Hematopoietic multipotent progenitor cell treated with erythropoietin and hydrocortisone succinate and interleukin-3 and kit ligand, for 8 days (in vitro differentiated cells): Measurements from ENCODE around the gene ENTREP1.
A peak's percentile ranks its signal among the peaks of the same experiment; 100 is the strongest.
"Not testable (repeated sequence)": the region's sequence is repeated elsewhere in the genome, so short reads cannot be mapped to it uniquely, and the experiment has no call there.

Experiments used
- DNase-seq: peaks from one replicate; pipeline ENCODE4 v3.0.0-alpha.2; 2015

ENTREP1 gene

DNA sequence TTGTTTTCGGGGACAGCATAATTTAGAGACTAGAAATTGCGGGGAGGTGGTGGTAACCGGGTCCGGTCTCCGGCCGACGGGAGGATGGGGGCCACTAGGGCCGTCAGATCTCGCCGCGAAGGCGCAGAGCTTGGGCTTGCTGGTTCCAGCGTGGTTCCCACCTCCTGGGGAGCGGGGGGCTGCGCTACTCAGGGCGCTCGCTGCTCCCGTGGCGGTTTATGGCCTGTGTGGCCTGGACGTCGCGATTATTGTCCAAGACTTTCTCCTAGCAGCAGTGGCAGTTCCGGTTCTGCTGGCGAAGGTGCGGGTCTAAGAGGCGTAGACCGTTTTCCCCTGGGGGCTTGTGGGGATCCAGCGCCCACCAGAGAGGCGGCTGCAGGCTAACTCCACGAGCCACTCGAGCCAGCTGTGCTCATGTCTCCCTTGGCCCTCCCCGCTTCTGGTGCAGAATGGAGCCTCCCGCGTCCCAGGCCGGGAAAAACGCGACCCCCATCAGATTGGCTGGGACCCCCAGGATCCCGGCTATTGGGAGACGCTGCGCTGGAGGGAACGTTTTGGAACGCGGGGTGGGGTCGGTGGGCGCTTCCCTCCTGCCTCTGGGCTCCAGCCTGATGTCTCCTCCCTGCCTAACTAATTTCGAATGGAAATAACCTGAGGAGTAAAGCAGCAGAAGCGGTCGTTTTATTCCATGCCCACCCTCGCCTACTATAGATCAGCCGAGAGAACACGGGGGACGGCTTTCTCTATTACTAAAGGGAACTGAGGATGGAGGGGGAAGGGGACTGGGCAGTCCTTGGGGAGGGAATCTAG lies 87.1 kb downstream of the ENTREP1 start:
- no peak for DNase-seq

GRCh38 chr9:69412741-69413150 lies 87.7 kb downstream of the ENTREP1 start:
- peak; percentile 17 for DNase-seq

- no peak for DNase-seq
Measured at GRCh38 chr9:69420611-69421270, 95.7 kb downstream of the ENTREP1 start.

GRCh38 chr9:69421908-69422801 lies 97.1 kb downstream of the ENTREP1 start:
- peak; percentile 71 for DNase-seq

- DNase-seq, result peak; percentile 78
Measured at GRCh38 chr9:69425136-69425801, 100.3 kb downstream of the ENTREP1 start.

- no peak for DNase-seq
Measured at GRCh38 chr9:69427286-69427685, 102.3 kb downstream of the ENTREP1 start.

- no peak for DNase-seq
Measured at GRCh38 chr9:69428017-69428785, 103.2 kb downstream of the ENTREP1 start.

- DNase-seq, result no peak
Measured at GRCh38 chr9:69429281-69429680, 104.3 kb downstream of the ENTREP1 start.

- no peak for DNase-seq
Measured at GRCh38 chr9:69430206-69430605, 105.2 kb downstream of the ENTREP1 start.

DNA sequence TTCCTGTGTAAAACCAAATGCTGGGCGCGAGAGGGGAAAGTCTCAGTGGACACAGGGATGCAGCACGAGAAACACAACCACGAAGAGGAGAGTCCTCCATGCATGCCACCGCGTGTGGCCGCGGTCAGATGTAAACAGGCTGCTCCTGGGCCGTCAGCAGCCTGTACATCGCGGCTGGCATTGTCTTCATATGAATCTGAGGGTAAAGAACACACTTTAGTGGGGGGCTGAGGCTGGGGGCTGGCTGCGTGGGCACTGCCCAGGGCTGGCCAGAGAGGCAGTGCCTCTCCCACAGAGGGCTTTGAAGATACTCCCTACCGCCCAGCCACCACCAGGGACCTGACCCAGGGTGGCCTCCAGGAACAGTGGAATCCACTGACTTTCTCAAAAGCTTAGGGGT lies 106.2 kb downstream of the ENTREP1 start:
- DNase-seq, result no peak

GRCh38 chr9:69431777-69432176 lies 106.8 kb downstream of the ENTREP1 start:
- no peak for DNase-seq

DNA sequence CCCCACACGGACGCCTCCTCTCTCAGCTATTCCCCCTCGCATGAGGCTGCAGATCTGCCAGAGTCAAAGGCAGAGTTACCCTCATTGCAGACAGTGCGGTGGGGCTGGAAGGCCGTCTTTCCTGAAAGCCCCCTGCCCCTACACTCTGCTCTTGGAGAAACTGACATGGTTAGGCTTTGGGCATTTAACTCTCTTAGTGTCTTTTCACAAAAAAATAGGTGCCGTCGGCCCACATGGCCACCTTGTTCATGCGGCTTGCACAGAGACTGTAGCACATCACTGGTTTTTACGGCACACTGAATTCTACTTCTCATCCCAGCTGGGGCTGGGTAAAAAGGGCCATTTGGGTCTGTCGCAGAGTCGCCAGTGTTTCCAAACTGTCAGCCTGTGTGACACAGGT lies 107.6 kb downstream of the ENTREP1 start:
- no peak for DNase-seq

DNA sequence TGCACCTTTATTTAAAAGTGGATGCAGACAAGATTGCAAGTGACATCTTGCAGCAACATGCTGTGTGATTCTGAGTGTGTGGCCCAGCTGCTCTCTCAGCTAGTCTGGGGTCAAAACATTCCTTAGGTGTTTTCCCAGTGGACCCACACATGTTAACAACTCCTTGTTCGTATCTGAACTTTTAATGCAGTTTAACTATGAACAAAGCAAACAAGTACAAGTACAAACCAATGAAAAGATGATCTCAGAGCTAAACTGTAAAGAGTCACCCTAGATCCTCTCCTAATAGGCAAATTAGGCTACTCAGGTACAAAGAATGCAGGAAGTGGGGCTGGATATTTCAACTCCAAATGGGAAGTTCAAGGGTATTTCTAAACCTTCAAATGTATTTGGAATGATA lies 108.4 kb downstream of the ENTREP1 start:
- DNase-seq, result no peak

- DNase-seq, result no peak
Measured at GRCh38 chr9:69433968-69434367, 109.0 kb downstream of the ENTREP1 start.

DNA sequence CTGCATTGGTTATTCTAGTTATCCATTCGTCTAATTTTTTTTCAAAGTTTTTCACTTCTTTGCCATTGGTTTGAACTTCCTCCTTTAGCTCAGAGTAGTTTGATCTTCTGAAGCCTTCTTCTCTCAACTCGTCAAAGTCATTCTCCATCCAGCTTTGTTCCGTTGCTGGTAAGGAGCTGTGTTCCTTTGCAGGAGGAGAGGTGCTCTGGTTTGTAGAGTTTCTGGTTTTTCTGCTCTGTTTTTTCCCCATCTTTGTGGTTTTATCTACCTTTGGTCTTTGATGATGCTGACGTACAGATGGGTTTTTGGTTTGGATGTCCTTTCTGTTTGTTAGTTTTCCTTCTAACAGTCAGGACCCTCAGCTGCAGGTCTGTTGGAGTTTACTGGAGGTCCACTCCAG lies 114.6 kb downstream of the ENTREP1 start:
- not testable (repeated sequence) for DNase-seq

- DNase-seq, result not testable (repeated sequence)
Measured at GRCh38 chr9:69440254-69440955, 115.4 kb downstream of the ENTREP1 start.
